Stimulated activated naive CD8-positive, alpha-beta T cell treated with anti-CD3 and anti-CD28 coated beads, Interleukin-15, Interleukin-2, amounts not matched to agents 100 ng/mL and 50 ng/mL, for 24 hours (primary cell): ENCODE data around the gene MYO7B.

Source experiments
- H3K27ac Mint-ChIP-seq: one replicate; pipeline ENCODE4 v1.8.0; 2021; ENCODE audit warnings: mild to moderate bottlenecking, mixed read lengths
- H3K27me3 Mint-ChIP-seq: one replicate; pipeline ENCODE4 v1.8.0; 2021; ENCODE audit warnings: mixed read lengths
- H3K36me3 Mint-ChIP-seq: one replicate; pipeline ENCODE4 v1.8.0; 2021; ENCODE audit warnings: low read depth, mixed read lengths
- H3K4me1 Mint-ChIP-seq: one replicate; pipeline ENCODE4 v1.8.0; 2021; ENCODE audit warnings: low read depth, mixed read lengths
- H3K4me3 Mint-ChIP-seq: one replicate; pipeline ENCODE4 v1.8.0; 2021; ENCODE audit warnings: mild to moderate bottlenecking, mixed read lengths
- H3K9me3 Mint-ChIP-seq: one replicate; pipeline ENCODE4 v1.8.0; 2021; ENCODE audit warnings: mixed read lengths

MYO7B gene

DNA sequence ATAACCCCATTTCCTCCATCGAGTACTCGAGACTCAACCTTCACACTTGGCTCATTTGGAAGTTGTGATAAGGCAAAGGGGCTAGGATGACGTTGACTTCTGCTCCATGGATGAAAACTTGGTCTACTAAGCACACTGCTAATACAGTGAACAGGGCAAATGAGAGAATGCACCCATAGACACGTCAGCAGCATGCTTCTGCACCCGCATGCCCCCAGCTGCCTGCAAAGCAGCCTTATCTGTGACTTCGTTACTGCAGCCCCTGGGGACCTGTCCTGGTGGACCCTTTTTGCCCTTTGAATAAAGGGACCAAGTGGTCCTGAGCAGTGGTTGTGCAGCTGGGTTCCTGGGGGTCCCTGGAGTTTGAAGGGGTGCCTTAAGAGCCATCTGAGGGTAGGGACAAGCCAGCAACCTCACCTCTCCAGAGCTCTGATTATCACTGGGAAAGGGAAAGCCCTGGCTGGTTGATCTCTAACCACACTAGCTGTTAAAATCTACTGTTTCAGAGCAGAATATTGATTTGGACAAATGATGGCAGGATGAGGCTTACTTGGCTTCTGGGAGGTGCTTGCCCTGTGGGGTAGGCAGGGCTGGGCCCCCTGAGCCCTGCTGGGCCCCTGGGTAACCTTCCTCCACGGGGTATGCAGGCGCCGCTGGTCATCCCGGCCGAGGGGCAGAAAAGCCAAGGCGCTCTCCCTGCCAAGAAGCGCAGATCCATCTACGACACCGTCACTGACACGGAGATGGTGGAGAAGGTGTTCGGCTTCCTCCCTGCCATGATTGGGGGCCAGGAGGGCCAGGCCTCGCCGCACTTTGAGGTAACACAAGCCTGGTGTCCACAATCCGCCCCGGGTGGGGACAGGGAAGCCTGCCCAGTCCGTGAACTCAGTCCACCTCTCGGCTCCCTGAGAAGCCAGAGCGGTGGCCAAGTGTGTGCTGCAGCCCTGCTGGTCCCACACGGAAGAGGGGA is 72.9 kb downstream of the MYO7B start:
- Mint-ChIP-seq H3K27me3 (no peaks in the 10 kb centered on the region), H3K4me3 (no peak overlapping the region), H3K4me1 (peaks cover 3% of the 10 kb centered on the region), H3K9me3 (peaks cover 4% of the 10 kb centered on the region), H3K27ac (no peak overlapping the region), H3K36me3 (no peaks in the 10 kb centered on the region)

- Mint-ChIP-seq H3K4me3 (no peak overlapping the region), H3K27ac (no peak overlapping the region), H3K4me1 (peaks cover 3% of the 10 kb centered on the region), H3K36me3 (no peaks in the 10 kb centered on the region), H3K9me3 (peaks cover 3% of the 10 kb centered on the region), H3K27me3 (no peaks in the 10 kb centered on the region)
Observed at GRCh38 chr2:127609031-127609751, 73.7 kb downstream of the MYO7B start.

- Mint-ChIP-seq H3K27ac (no peak overlapping the region), H3K4me1 (peaks cover 3% of the 10 kb centered on the region), H3K9me3 (peaks cover 3% of the 10 kb centered on the region), H3K27me3 (no peaks in the 10 kb centered on the region), H3K4me3 (no peak overlapping the region), H3K36me3 (no peaks in the 10 kb centered on the region)
Observed at GRCh38 chr2:127609818-127610217, 74.3 kb downstream of the MYO7B start.

DNA sequence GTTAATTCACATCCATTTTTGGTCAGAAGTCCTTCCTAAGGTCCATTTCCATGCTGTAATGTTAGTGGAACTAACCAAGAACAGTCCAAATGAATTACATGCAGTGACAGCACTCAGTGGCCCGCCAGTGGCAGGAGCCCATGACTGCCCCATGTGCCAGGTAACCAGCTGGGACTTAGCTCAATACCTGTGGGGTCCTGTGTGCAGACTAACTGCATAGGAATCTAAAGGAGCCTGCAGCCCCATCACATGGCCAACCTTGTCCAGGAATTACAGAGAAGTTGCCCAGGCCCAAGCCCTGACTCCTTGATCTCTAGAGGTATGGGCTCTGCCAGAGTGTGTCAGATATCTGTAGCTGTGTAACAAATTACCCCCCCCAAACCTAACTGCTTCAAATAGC is 75.1 kb downstream of the MYO7B start:
- Mint-ChIP-seq H3K4me3 (no peak overlapping the region), H3K36me3 (no peaks in the 10 kb centered on the region), H3K4me1 (peaks cover 4% of the 10 kb centered on the region), H3K27ac (no peak overlapping the region), H3K27me3 (no peaks in the 10 kb centered on the region), H3K9me3 (peaks cover 3% of the 10 kb centered on the region)

DNA sequence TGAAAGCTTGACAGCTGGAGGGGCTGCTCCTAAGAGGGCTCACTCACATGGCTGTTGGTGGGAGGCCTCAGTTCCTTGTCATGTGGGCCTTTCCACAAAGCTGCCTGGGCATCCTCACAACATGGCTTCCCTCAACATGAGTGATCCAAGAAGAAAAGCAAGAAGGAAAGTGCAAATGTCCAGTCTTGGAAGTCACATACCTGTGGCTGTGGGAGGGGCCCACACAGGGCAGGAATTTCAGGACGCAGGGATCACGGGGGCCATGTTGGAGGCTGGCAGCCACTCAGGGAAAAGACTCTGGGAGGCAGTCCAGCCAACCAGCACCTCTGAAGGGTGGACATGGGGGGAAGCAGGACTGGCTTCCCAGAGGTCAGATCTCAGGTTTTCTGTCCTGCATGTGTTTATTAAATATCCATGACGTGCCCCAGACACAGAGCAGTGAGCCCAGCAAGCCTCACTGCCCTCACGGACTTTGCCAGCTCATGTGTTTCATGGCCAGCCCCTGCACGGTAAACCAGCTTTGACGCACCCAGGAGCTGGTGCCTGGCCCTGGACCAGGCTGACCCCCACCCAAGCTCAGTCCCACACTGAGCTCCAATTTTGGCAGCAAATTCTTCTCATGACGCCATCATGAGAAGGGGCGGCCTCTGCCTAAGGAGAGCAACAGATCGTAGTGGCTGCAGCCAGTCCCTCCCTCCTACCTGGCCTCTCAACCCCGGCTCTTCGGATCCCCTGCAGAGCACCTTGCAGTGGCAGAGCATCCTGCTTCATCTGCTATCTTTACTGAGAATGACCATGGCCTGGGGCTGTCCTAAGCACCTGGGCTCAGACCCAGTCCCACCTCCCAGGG is 75.8 kb downstream of the MYO7B start:
- Mint-ChIP-seq H3K4me1 (peaks cover 11% of the 10 kb centered on the region), H3K27me3 (peaks cover 6% of the 10 kb centered on the region), H3K4me3 (no peak overlapping the region)

GRCh38 chr2:127612111-127612822 is 76.8 kb downstream of the MYO7B start:
- Mint-ChIP-seq H3K4me1 (peaks cover 13% of the 10 kb centered on the region), H3K27ac (no peak overlapping the region), H3K4me3 (no peak overlapping the region), H3K36me3 (no peaks in the 10 kb centered on the region), H3K27me3 (peaks cover 12% of the 10 kb centered on the region), H3K9me3 (peaks cover 3% of the 10 kb centered on the region)

More for the DNA sequence above, 75.8 kb downstream of the MYO7B start:
- Mint-ChIP-seq H3K36me3 (no peaks in the 10 kb centered on the region), H3K27ac (no peak overlapping the region), H3K9me3 (peaks cover 3% of the 10 kb centered on the region)

GRCh38 chr2:127614246-127614645 is 78.8 kb downstream of the MYO7B start:
- Mint-ChIP-seq H3K9me3 (peaks cover 3% of the 10 kb centered on the region), H3K27me3 (peaks cover 12% of the 10 kb centered on the region), H3K27ac (no peak overlapping the region), H3K4me3 (no peak overlapping the region), H3K36me3 (no peaks in the 10 kb centered on the region), H3K4me1 (peaks cover 13% of the 10 kb centered on the region)

- H3K9me3 Mint-ChIP-seq: peaks cover 3% of the 10 kb centered on the region
Observed at GRCh38 chr2:127614731-127615130, 79.2 kb downstream of the MYO7B start.

DNA sequence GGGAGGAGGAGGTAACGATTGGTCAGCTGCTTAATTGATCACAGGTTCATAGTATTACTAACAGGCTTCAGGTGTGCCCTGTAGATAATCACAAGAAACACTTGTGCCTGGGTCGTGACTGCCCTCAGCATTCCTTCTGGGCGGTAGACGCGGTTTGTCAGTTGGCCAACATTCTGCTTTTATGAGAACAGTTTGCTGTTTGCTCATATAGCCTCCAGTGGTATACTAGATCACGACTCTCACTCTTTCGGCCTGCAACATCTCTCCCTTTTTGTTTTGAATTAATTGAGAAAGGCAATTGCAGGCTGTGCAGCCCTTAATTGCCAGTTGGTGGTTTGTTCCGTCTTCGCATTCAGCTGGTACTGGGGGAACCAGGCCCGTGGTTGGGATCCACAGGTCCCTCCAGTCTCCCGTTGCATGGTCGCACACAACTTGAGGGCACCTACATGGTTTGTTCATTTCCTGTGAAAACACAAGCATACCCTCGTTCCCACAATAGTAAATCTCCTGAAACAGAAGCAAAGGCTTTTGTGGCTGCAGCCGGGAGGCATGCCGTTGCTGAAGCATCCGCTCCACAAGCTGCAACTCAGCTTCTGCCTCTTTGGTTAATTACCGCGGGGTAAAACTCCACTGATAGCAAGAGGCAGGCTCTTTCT is 80.2 kb downstream of the MYO7B start:
- Mint-ChIP-seq H3K4me3 (no peak overlapping the region), H3K27me3 (peaks cover 12% of the 10 kb centered on the region), H3K27ac (no peak overlapping the region), H3K36me3 (no peaks in the 10 kb centered on the region), H3K4me1 (peaks cover 10% of the 10 kb centered on the region), H3K9me3 (peaks cover 3% of the 10 kb centered on the region)

More at GRCh38 chr2:127614731-127615130, 79.2 kb downstream of the MYO7B start:
- peaks cover 12% of the 10 kb centered on the region for H3K27me3 Mint-ChIP-seq
- no peaks in the 10 kb centered on the region for H3K36me3 Mint-ChIP-seq
- H3K27ac Mint-ChIP-seq: no peak overlapping the region
- H3K4me1 Mint-ChIP-seq: peaks cover 10% of the 10 kb centered on the region
- no peak overlapping the region for H3K4me3 Mint-ChIP-seq

DNA sequence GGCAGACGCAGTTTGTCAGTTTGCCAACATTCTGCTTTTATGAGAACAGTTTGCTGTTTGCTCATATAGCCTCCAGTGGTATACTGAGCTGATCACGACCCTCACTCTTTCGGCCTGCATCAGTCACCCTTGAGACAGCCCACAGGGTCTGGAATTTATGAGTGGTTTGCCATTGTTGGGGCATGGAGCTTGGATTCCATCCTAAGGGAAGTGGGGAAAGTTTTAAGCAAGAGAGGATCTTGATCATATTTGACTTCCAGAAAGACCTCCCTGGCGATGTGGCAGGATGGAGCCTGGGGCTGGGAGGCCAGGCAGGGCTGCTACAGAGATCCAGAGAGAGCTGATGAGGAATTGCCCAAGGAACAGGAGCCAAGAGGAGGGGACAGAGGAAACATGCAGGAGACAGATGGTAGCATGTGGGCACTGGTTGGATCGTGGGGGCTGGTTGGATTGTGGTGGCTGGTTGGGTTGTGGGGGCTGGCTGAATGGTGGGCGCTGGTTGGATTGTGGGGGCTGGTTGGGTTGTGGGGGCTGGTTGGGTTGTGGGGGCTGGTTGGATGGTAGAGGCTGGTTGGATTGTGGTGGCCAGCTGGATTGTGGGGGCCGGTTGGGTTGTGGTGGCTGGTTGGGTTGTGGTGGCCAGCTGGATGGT is 83.2 kb downstream of the MYO7B start:
- Mint-ChIP-seq H3K4me1 (peaks cover 10% of the 10 kb centered on the region), H3K9me3 (no peaks in the 10 kb centered on the region), H3K4me3 (no peak overlapping the region), H3K27ac (no peak overlapping the region), H3K27me3 (peaks cover 12% of the 10 kb centered on the region), H3K36me3 (no peaks in the 10 kb centered on the region)

DNA sequence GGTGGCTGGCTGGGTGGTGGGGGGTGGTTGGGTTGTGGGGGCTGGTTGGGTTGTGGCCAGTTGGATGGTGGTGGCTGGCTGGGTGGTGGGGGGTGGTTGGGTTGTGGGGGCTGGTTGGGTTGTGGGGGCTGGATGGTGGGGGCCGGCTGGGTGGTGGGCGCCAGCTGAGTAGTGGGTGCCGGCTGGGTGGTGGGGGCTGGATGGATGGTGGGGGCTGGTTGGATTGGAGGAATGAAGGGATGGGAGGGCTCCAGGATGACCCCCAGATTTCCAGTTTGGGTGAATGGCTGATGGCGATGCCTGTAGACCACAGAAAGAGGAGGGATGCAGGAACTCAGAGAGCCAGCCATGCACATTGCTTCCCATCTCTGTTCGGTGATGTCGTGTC is 83.7 kb downstream of the MYO7B start:
- no peak overlapping the region for H3K27ac Mint-ChIP-seq

GRCh38 chr2:127619877-127620705 is 84.6 kb downstream of the MYO7B start:
- H3K4me3 Mint-ChIP-seq: no peak overlapping the region

More for the DNA sequence above, 83.7 kb downstream of the MYO7B start:
- Mint-ChIP-seq H3K9me3 (no peaks in the 10 kb centered on the region), H3K4me1 (peaks cover 10% of the 10 kb centered on the region), H3K36me3 (no peaks in the 10 kb centered on the region), H3K27me3 (peaks cover 12% of the 10 kb centered on the region), H3K4me3 (no peak overlapping the region)

DNA sequence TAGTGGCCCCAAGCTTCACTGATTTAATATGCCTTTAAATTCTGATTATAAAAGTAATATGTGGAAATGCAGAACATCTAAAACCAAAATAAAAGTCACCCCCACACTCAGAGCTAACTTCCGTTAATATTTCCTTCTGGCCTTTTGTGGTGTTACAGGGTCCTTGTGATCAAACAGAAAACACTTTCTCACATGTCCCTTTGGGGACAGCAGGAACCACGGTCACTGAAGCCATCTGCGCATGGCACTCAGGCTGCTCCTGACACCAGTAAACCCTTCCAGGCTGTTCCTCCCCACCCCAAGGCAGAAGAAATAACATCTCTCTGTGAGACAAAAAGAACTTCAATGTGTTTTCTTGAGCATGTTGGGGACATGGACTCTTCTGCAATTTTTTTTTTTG is 85.4 kb downstream of the MYO7B start:
- H3K4me3 Mint-ChIP-seq: no peak overlapping the region
- no peaks in the 10 kb centered on the region for H3K36me3 Mint-ChIP-seq
- H3K27me3 Mint-ChIP-seq: peaks cover 10% of the 10 kb centered on the region
- H3K4me1 Mint-ChIP-seq: peaks cover 6% of the 10 kb centered on the region
- H3K9me3 Mint-ChIP-seq: no peaks in the 10 kb centered on the region
- H3K27ac Mint-ChIP-seq: no peak overlapping the region

More at GRCh38 chr2:127619877-127620705, 84.6 kb downstream of the MYO7B start:
- H3K27me3 Mint-ChIP-seq: peaks cover 12% of the 10 kb centered on the region
- H3K4me1 Mint-ChIP-seq: peaks cover 10% of the 10 kb centered on the region
- no peaks in the 10 kb centered on the region for H3K36me3 Mint-ChIP-seq
- H3K9me3 Mint-ChIP-seq: no peaks in the 10 kb centered on the region
- no peak overlapping the region for H3K27ac Mint-ChIP-seq
